NCI-H1417 treated with DMSO at 0.1 percent for 48 hours (cell line): ENCODE data around the gene PRDM16.

Experiments
- DNase-seq: peaks from one replicate; lab custom pipeline; 2025; lab: John Stamatoyannopoulos, UW

PRDM16 gene

DNA sequence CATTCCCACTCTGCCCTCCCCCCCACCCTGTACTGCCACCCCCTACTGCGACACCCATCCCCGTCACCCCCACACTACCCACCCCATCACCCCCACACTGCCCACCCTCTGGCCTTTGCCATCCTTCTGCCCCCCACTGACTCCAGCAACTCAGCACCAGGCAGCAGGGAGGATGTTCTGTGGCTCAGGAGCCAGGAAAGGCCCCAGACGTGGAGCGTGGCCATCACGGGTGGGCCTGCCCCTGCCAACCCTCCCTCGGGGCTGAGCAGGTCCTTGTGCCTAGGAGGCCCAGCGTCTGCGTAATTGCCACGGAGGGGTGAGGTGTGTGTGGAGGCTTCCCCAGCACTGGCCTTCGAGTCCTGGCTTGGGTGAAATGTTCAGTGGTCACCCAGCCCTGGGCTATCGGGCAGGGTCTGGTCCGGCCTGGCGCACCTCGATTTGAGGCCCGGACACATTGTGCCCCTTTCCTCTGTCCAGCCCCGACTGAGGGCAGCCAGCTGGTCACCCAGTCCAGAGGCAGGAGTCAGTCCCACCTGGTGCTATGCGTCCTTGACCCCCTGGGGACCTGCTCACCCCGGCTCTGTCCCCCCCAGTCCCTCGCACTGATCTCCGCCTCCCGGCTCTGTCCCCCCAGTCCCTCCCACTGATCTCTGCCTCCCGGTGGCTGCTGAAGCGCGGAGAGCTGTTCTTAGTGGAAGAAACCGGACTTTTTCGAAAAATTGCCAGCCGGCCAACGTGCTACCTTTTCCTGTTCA is 408.4 kb downstream of the PRDM16 start:
- DNase-seq, result no peak

DNA sequence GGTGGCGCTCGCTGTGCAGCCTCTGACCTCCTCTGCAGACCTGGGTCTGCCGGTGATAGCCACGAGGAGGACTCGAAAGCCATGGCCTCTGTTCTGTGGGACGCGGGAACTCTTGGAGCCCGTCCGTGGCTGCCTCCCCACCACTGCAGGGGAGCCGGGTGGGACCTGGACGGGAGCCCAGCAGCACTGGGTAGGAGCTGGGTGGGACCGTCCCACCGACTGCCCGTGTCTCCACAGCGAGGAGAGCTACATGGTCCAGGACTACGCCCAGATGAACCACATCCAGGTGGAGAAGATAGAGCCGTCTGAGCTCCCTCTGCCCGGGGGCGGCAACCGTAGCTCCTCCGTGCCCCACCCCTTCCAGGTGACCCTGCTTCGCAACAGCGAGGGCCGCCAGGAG is 409.2 kb downstream of the PRDM16 start:
- DNase-seq, result no peak

DNA sequence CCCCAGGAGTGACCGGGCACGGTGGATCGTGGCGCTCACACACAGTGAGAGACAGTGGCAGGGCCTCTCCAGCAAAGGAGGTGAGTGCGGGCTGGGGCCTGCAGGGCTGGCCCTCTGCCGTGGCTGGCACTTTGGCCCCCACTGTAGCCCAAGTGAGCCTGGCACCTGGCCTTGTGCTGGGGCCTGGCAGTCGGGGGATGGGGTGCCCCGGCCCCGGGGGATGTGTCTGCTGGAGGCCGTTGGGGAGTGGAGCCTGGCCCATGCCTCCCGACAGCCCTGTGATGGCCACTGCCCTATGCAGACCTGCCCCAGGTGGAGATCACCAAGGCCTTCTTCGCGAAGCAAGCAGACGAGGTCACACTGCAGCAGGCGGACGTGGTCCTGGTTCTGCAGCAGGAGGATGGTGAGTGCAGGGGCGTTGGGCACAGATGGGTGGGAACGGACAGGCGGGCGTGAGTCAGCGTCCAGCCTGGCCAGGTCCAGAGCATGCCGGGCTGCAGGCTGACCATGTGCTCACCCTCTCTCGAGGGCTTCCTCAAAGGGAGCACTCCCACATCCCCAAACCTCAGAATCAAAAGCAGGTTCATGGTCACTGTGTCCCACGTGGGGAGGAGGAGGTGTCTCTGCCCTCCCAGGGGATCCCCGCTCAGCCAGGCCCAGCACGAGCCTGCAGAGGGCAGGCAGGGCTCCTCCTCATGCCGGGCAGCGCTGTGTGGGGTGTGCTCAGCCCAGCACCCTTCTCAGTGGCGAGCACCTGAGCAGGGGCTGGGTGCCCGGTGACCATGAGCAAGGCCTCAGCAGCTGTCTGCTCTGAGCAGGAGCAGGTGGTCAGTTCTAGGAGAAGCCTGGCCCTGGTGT is 410.7 kb downstream of the PRDM16 start:
- DNase-seq, result no peak

DNA sequence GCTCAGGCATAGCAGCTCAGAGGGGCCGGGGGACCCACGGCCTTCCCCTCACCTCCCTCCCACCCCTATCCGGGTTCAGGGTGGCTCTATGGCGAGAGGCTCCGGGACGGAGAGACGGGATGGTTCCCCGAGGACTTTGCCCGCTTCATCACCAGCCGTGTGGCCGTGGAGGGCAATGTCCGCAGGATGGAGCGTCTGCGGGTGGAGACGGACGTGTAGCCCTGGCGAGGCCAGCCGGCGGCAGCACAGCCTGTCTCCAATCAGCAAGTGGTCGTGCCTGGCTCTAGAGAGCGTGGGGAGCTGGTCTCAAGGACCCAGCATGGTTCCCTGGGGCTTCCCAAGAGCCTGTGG is 411.3 kb downstream of the PRDM16 start:
- no peak for DNase-seq

- no peak for DNase-seq
Measured at GRCh38 chr1:3481046-3481445, 412.0 kb downstream of the PRDM16 start.

DNA sequence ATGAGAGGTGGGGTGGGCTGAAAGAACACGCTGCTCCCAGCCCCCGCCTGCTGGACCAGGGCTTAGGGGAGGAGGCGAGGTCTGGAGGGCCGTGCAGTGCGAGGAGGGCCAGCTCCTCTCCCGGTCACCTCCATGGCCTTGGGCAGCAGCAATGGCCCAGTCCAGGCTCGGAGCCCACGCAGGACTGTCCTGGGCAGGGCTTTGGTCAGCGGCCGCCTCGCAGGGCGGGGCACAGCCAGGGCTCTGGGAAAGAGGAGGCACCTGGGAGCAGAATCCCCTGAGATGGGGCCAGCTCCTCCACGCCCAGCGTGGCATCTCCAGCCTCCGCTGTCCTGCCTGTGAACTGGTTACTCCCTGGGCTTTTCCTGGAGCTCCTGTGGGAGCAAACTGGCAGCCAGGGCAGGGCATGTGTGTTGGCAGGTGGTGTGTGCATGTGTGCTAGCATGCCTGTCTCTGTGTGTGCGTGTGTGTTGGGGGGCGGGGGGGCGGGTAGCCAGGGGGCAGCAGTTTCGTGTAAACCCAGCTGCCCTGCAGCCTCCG is 412.9 kb downstream of the PRDM16 start:
- no peak for DNase-seq

- DNase-seq, result no peak
Measured at GRCh38 chr1:3482378-3482849, 413.4 kb downstream of the PRDM16 start.

GRCh38 chr1:3483380-3483779 is 414.4 kb downstream of the PRDM16 start:
- no peak for DNase-seq

DNA sequence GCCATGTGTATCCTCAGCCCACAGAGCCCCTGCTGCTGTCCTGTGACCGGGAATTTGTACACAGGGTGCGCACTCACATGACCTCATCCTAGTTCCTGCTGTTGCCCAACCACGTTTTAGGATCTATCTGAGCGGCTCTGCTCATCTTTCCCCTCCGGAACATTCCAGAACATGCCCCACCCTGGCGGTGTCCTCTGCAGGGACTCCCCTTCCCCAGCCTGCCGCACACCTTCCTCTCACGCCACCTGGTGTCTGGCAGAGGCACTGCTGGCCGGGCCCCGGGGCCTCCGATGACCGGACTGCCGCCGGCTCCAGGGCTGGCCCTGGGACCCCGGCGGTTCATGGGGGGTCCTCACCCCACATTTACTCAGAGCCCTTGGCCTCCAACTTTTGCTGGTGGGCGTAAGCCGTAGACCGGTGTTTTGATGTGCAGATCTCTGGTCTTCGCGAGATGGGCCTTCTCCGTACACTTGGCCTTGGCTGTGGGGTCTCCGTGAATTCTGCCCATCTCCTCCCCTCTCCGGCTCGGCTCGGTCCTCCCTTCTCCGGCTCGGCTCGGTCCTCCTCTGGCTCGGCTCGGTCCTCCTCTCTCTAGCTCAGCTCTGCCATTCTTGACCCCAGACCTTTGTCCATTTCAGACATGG is 414.9 kb downstream of the PRDM16 start:
- DNase-seq, result no peak

GRCh38 chr1:3485016-3485415 is 416.0 kb downstream of the PRDM16 start:
- no peak for DNase-seq
